Astrocyte (in vitro differentiated cells and primary cell): ENCODE measurements around the gene MTX3.

Experiments used
- EZH2 ChIP-seq: IDR thresholded peaks from 2 replicates; pipeline ENCODE4 v1.6.1; 2012; ENCODE audit warnings: mild to moderate bottlenecking, low read length, inconsistent platforms; ENCODE audit not compliant: insufficient read depth
- TF ChIP-seq, protein P1 (sequence below): IDR thresholded peaks from 2 replicates; pipeline ENCODE4 v1.5.1; 2011; ENCODE audit warnings: low read depth, mild to moderate bottlenecking, inconsistent platforms, low read length, moderate library complexity; ENCODE audit not compliant: insufficient read depth

DNA sequence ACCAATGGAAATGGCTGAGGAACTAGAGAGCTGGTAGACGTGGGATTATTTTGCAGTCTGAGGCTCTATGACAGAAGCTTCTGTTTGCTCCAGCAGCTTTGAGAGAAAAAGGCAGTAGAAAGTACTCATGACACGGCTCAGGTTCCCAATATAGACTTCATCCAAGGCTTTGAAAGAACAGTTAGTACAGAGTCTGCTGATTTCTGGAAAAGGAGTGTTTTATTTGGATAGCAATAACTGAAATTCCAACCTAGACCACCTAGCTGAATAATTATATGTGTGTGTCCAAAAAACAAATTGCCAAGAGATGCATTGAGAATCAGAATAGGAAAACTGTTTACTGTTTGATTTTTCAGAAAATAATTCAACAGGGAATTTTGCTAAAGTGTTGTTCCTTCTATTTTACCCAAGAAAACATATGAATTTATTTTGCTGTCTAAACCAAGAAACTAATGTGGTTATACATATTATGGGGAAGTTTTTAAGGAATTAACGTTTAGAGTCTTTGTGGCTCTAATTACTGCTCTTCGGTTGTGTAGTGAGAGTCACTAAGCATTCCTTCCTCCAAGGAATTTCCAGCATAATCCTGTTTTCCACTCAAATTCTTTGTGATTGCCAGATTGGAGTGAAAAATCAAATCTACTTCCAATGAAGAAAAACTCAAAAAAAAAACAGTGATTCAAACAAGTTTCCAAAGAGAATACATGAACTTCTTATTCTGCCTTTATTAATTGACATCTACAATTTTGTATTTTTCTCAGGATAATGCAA lies 18.1 kb upstream of the MTX3 start:
- TF ChIP-seq, protein P1, sequence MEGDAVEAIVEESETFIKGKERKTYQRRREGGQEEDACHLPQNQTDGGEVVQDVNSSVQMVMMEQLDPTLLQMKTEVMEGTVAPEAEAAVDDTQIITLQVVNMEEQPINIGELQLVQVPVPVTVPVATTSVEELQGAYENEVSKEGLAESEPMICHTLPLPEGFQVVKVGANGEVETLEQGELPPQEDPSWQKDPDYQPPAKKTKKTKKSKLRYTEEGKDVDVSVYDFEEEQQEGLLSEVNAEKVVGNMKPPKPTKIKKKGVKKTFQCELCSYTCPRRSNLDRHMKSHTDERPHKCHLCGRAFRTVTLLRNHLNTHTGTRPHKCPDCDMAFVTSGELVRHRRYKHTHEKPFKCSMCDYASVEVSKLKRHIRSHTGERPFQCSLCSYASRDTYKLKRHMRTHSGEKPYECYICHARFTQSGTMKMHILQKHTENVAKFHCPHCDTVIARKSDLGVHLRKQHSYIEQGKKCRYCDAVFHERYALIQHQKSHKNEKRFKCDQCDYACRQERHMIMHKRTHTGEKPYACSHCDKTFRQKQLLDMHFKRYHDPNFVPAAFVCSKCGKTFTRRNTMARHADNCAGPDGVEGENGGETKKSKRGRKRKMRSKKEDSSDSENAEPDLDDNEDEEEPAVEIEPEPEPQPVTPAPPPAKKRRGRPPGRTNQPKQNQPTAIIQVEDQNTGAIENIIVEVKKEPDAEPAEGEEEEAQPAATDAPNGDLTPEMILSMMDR = no peak
- TF ChIP-seq EZH2 = no peak
